ENCODE data around the gene PGAP6. TPM values are rescaled to one million over a fixed set of nuclear protein-coding genes. Genes with fewer than 3 reads are reported as not detected.

PGAP6 gene
- total and polyA plus RNA-seq, 2 of the 13 experiments (the other 11 are each of a cell fraction or from before 2014, with no cell fraction given) = 52.7 to 136 TPM

DNA sequence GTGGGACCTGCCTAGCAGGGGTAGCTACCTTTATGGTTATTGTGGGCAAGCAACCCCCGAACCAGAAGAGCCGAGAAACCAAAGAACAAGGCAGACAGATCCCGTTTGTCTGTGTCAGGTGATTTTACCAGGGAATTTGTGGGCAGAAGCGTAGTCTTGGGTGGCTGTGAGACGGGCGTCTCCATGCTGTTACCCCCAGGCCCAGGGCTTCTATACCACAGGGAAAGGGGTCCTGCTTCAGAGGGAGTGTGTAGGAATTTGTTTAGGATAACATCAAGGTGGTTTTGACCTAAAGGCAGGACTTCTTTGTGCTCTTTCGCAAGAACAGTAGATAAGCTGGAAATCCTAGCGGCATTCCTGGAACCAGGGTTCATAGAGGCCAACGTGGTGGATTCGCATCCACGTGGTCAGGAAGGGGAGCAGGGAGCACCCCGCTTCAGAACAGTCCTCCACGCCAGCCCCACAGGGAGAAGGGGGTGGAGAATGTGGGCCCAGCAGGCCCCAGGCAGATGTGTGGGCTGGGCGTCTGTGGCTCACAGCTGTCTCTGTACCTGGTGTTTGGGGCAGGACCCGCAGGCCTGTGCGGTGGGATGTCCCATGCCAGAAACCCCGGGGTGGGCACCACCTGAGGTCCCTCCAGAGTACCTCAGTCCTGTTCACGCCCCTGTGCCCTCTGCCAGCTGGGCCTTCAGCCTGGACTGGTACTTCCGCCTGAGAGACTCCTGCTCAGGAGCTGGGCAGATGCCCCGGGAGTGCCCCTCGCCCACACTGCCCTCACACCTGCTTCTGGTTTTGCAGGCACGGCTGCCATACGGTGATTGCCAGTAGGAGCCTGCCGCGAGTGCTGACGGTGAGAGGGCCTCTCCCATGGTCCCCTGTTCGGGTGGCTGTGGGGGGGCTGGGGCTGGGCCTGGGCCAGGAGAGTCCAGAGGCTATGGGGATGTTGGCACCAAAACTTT, 24.0 kb upstream of the PGAP6 start (continued):
- TF ChIP-seq, protein P1, sequence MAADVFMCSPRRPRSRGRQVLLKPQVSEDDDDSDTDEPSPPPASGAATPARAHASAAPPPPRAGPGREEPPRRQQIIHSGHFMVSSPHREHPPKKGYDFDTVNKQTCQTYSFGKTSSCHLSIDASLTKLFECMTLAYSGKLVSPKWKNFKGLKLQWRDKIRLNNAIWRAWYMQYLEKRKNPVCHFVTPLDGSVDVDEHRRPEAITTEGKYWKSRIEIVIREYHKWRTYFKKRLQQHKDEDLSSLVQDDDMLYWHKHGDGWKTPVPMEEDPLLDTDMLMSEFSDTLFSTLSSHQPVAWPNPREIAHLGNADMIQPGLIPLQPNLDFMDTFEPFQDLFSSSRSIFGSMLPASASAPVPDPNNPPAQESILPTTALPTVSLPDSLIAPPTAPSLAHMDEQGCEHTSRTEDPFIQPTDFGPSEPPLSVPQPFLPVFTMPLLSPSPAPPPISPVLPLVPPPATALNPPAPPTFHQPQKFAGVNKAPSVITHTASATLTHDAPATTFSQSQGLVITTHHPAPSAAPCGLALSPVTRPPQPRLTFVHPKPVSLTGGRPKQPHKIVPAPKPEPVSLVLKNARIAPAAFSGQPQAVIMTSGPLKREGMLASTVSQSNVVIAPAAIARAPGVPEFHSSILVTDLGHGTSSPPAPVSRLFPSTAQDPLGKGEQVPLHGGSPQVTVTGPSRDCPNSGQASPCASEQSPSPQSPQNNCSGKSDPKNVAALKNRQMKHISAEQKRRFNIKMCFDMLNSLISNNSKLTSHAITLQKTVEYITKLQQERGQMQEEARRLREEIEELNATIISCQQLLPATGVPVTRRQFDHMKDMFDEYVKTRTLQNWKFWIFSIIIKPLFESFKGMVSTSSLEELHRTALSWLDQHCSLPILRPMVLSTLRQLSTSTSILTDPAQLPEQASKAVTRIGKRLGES (CRISPR knock-in tag; IDR thresholded peaks at IDR 0.05; ENCODE audit: borderline replicate concordance) = no peak
- TF ChIP-seq, protein P2, sequence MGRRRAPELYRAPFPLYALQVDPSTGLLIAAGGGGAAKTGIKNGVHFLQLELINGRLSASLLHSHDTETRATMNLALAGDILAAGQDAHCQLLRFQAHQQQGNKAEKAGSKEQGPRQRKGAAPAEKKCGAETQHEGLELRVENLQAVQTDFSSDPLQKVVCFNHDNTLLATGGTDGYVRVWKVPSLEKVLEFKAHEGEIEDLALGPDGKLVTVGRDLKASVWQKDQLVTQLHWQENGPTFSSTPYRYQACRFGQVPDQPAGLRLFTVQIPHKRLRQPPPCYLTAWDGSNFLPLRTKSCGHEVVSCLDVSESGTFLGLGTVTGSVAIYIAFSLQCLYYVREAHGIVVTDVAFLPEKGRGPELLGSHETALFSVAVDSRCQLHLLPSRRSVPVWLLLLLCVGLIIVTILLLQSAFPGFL (CRISPR knock-in tag; IDR thresholded peaks at IDR 0.05) = no peak
- TF ChIP-seq FOXK1 (CRISPR knock-in tag; IDR thresholded peaks at IDR 0.05; ENCODE audit: borderline replicate concordance, low read depth) (peak; percentile 51; the same call in 1 of the 2 replicates), EEA1 (CRISPR knock-in tag; IDR thresholded peaks at IDR 0.05; ENCODE audit: borderline replicate concordance) (no peak), HNRNPK (IDR thresholded peaks at IDR 0.05; ENCODE audit: low read depth, low read length, poor library complexity, severe bottlenecking) (no peak), JUND (CRISPR knock-in tag; IDR thresholded peaks at IDR 0.05) (no peak), ZFP1 (CRISPR knock-in tag; IDR thresholded peaks at IDR 0.05) (peak; percentile 56; the same call in 1 of the 2 replicates), ZNF816 (CRISPR knock-in tag; IDR thresholded peaks at IDR 0.05; ENCODE audit: borderline replicate concordance) (peak; percentile 52; the same call in 1 of the 2 replicates), RELA (CRISPR knock-in tag; IDR thresholded peaks at IDR 0.05) (no peak), MEIS1 (CRISPR knock-in tag; IDR thresholded peaks at IDR 0.05; ENCODE audit: borderline replicate concordance) (0 out of 2 replicates have a peak, but pooled peaks have one; percentile 56), ZNF672 (CRISPR knock-in tag; IDR thresholded peaks at IDR 0.05) (no peak), POLR2G (IDR thresholded peaks at IDR 0.05; ENCODE audit: low read depth, low read length) (peak; percentile 70), KAT7 (CRISPR knock-in tag; IDR thresholded peaks at IDR 0.05; ENCODE audit: borderline replicate concordance) (no peak), ISL2 (CRISPR knock-in tag; IDR thresholded peaks at IDR 0.05) (peak; percentile 81), MAZ (IDR thresholded peaks at IDR 0.05; ENCODE audit: borderline replicate concordance, low read depth, low read length) (no peak), MAZ (CRISPR knock-in tag; IDR thresholded peaks at IDR 0.05; ENCODE audit: low read depth) (peak; percentile 73; the same call in 1 of the 2 replicates), RBFOX2 (IDR thresholded peaks at IDR 0.05; ENCODE audit: low read depth, low read length) (peak; percentile 79), ZNF781 (CRISPR knock-in tag; IDR thresholded peaks at IDR 0.05; ENCODE audit: borderline replicate concordance, not compliant biosample characterization) (no peak), DNMT1 (CRISPR knock-in tag; IDR thresholded peaks at IDR 0.05) (no peak)
- TF ChIP-seq, protein P3, sequence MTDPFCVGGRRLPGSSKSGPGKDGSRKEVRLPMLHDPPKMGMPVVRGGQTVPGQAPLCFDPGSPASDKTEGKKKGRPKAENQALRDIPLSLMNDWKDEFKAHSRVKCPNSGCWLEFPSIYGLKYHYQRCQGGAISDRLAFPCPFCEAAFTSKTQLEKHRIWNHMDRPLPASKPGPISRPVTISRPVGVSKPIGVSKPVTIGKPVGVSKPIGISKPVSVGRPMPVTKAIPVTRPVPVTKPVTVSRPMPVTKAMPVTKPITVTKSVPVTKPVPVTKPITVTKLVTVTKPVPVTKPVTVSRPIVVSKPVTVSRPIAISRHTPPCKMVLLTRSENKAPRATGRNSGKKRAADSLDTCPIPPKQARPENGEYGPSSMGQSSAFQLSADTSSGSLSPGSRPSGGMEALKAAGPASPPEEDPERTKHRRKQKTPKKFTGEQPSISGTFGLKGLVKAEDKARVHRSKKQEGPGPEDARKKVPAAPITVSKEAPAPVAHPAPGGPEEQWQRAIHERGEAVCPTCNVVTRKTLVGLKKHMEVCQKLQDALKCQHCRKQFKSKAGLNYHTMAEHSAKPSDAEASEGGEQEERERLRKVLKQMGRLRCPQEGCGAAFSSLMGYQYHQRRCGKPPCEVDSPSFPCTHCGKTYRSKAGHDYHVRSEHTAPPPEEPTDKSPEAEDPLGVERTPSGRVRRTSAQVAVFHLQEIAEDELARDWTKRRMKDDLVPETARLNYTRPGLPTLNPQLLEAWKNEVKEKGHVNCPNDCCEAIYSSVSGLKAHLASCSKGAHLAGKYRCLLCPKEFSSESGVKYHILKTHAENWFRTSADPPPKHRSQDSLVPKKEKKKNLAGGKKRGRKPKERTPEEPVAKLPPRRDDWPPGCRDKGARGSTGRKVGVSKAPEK (CRISPR knock-in tag; IDR thresholded peaks at IDR 0.05; ENCODE audit: borderline replicate concordance) = no peak
- TF ChIP-seq, protein P4, sequence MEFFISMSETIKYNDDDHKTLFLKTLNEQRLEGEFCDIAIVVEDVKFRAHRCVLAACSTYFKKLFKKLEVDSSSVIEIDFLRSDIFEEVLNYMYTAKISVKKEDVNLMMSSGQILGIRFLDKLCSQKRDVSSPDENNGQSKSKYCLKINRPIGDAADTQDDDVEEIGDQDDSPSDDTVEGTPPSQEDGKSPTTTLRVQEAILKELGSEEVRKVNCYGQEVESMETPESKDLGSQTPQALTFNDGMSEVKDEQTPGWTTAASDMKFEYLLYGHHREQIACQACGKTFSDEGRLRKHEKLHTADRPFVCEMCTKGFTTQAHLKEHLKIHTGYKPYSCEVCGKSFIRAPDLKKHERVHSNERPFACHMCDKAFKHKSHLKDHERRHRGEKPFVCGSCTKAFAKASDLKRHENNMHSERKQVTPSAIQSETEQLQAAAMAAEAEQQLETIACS (CRISPR knock-in tag; IDR thresholded peaks at IDR 0.05) = no peak
